Activated effector memory CD4-positive, alpha-beta T cell treated with anti-CD3 and anti-CD28 coated beads, Interleukin-2, amount 50 U/mL, for 16 hours (primary cell): ENCODE data around the gene COL12A1.

Source experiments
- DNase-seq: peaks from one replicate; pipeline ENCODE4 v3.0.0-alpha.2; 2020

Gene COL12A1

DNA sequence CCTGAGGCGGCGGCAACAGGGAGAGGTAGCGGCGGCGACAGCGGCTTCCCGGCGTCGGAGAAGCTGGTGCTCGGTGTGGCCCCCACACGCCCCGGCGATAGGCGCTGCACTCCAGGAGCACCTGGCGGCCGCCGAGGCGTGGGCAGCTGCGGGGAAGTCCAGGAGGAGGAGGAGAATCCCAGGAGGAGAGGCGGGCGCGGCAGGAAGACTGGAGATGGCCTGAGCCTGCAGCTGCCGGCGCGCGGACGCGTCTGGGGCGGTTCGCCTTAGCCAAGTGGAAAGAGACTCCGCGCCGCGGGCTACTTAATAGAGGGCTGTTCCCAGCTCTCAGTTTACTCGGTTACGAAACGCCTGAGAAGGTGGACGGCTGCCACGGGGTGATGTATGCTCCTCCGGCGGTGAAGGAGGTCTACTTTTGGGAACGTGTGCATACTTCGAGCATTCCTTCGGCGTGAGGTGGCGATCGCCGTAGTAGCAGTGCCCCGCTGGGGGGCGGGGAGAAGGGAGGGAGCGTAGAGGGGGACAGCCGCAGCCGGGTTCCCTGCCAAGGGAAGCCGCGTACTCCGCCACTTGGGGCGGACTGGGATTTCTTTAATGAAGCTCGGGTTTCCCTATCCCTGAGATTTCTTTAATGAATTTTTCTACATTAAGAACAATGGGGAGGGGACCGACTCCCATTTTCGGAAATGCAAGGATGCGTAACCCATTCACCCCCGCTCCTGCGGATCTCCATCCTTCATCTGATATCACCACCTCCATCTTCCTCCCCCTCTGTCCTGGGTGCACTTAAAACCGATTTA lies at the start of gene COL12A1:
COL12A1 (minus strand) TSS at position 278 of the 800 bp plus-strand sequence. CDS start 3,261 bp downstream, outside the sequence.
- no peak for DNase-seq

DNA sequence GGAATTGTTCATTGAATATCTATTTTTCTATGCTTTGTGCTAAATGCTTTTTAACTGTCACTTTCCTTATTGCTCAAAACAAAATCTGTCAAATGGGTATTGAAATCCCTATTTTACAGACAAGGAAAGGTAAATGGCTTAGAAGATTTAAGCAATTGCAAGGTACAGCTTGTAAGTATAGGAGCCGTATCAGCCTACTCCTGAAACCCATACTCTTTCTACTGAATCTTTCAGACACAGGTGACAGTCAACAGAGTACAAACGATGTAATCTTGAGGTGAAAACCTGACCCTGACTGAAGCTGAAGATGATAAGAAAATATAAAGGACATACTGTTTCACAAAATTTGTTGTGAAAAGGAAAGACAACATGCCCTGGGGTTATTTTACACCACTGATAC lies 44.7 kb upstream of the COL12A1 start:
- DNase-seq: no peak

DNA sequence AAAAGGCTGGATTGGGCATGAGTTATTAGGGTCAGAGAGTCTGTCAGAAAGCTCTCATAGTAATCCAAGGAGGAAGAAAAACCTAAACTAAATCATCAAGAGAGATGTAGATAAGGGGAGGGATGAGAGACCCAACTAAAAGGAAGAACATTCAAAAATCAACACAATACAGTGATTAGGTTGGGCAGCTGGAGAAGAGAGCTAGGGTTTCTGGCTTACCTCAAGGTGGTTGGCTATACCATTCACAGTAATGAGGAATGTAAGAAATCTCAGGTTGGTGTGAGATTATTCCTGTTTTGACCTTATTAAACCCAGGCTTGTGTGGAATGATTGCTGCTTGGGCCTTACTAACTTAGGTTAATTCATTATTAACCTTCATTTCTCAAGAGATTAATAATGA lies 44.0 kb upstream of the COL12A1 start:
- no peak for DNase-seq

DNA sequence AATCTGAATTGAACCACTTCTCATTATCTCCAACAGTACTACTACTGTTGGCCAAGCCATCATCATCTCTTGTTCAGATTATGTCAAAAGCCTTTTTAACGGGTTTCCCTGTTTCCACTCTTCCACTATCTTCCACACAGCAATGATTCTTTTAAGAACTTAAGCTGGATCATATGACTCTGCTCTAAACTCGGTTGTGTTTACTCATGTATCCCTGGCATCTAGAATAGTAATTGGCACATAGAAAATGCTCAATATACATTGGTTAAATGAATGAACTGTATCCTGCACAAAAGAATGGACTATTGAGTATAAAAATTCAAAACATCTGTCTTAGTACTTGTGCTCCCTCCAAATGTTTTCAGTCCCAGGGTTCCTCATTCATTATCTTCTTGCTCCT lies 40.5 kb upstream of the COL12A1 start:
- no peak for DNase-seq

DNA sequence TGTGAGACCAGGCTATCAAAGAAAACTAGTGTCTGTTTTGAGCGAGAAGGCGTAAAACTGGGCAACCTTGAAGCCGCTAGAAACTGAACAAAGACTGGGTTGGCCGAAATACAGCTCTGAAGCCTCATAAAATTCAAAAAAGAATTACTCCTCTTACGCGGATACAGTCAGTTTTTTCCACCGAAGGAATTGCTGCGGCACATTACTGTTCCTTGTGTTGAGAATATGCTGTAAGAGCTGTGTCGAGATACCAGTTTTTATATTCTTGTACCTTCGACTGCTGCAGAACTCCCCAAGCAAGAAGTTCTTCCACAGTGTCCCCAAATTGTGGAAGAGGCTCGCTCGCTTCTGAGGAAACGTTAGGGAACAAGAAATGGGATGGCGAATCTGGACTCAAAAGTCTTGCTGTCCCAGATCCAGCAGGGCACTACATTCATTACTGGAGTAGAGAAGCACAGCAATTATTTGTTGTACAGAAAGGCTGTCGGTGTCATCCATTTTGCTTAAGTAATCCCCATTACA lies 38.3 kb upstream of the COL12A1 start:
- DNase-seq: no peak

DNA sequence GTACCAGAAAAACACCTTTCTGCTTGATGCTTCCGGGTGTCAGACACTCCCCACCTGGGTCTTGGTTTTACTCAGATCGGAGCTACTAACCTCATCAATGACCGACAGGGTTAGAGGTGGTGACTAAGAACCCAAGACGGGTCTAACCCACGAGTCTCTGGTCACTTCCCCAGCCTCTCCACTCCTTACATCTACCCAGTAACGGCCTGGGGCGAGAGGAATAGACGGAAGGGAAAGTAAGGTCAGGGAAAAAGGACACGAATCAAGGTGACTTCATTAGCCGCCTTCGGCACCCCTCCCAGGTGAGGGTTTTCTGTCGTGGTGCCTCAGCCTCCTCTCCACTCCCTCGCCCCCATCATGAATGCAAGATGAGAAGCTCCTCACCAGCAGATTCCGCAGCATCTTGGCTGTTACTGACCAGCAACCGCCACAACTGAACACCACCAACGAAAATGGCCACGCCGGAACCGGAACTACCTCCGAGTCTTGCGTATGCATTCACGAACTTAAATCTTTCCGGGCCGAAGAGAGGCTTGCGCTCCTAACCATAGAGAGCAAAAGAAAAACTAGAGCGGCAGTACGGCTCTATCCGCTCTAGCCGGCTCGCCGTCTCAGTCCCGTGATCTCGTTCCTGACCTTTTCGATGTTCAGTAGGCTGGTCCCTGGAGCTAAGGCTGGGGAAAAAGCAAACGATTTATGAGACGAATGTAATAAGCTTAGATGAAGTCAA lies 37.6 kb upstream of the COL12A1 start, which contains the start of gene COX7A2:
COX7A2 (minus strand) TSS at position 469 of the 730 bp plus-strand sequence; CDS start at position 402, 67 bp downstream.
- DNase-seq: peak; percentile 95

DNA sequence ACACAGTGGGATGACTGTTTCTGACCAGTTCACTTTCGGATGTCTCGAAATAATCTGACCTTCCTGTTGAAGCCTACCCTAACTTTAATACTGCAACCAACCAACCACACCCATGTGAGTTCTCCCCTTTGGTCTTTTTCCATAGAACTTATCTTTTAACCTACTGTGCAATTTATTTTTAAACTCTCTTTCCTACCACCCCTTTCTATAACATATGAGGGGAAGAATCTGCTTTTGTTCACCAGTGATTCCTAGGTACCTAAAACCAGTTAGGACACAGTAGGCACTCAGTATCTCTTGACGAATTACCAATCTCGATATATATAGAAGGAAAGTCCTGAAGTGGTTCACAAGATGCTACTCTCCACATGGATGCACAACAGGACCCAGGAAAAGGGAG lies 30.8 kb upstream of the COL12A1 start:
- no peak for DNase-seq

DNA sequence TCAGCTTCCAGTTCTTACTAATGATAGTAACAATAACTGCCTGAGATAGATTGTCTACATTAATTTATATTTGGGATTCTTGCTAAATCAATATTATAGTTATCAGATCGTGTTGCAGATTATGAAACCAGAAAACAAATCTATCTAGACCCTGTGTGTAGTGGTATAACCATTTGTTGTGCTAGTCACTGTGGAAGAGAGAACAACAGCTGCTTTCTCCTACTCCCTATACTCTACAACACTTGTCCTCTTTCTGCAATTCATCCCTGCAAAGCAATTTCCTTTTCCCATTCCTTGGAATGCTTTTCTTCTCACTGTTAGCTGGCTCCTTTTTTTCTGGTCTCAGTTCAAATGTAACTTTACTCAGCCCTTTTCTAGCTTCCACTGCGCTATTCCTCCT lies 29.4 kb upstream of the COL12A1 start:
- DNase-seq: no peak

DNA sequence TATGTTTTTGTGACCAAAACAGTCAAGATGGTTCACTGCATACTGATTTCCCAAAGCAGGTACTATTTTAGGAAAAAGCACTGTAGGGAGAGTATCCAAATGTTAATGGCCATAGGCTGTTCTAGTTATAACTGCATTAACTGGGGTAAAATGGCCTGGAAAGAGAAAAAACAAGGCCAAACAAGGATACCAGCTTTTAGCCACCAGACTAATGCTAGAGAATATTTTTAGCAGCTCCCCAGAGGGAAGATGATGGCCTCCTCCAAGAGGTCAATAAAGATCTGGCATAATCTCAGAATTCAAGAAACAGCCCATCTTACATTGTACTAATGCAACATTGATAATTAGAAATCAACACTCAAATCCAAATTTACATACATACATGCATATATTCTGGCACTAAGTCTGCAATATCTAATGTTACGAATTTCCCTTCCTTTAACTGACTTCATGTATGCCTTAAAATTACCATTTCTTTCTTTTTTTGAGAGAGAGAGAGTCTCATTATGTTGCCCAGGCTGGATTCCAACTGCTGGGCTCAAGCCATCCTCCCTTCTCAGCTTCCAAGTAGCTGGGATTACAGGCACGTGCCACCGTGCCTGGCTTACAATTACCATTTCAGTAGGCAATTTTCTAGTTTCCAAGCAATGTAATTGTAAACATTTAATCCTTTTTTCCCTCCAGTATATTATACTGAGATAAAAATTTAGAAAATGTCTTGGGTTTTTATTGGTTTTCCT lies 28.4 kb upstream of the COL12A1 start:
- no peak for DNase-seq

DNA sequence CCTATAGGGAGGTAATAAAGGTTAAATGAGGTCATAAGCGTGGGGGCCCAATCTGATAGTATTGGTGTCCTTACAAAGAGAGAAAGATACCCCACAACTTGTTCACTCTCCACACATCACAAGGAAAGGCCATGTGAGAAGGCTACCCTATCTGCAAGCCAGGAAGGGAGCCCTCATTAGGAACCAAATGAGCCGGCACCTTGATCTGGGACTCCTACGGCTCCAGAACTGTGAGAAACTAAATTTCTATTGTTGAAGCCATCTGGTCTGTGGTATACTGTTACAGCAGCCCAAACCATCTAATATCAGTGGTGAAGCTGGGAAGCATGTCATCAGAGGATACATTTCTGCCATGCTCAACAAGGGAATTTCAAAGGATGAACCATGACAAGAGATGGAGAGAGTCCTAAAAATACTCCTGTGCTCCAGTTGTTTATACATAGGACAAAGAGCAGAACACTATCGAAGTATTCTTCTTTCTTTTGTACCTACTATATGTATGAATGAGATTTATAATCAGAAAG lies 27.3 kb upstream of the COL12A1 start:
- no peak for DNase-seq

DNA sequence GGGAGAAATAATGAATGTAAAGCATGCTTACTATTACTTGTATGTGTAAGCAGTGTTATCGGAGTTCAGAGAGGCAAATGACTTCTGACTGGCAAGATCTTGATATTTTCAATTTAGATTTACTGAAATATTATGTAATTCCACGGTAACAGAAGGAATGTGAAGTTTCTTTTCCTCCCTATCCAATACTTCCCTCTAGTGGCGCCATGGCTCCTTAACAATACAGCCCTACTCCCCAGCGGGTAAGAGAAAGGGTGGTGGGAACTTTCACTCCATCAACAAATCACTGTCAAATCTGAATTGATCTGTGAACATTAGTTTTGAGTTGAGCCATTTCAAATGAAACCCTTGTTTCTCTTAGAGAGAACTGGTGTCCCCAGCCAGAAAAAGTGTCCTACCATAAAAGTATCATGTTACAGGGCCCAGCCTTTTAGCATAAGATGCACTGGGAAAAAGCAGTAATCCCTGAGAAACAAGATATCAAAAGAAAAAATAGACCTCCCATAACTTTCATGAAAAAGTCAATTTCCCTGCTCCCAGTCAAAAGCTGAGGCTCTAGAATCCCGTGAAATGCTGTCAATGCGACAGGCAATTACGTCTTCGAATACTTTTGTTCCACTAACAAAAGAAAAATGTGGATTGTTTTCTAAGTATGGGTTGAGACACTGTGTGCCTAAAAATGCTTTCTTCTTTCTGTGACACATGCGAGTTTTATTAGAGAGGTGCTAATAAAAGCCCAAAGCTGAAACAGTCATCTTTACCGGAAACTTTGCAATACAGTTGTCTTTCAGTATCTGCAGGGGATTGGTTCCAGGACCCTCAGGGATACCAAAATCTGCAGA lies 24.9 kb upstream of the COL12A1 start:
- no peak for DNase-seq

DNA sequence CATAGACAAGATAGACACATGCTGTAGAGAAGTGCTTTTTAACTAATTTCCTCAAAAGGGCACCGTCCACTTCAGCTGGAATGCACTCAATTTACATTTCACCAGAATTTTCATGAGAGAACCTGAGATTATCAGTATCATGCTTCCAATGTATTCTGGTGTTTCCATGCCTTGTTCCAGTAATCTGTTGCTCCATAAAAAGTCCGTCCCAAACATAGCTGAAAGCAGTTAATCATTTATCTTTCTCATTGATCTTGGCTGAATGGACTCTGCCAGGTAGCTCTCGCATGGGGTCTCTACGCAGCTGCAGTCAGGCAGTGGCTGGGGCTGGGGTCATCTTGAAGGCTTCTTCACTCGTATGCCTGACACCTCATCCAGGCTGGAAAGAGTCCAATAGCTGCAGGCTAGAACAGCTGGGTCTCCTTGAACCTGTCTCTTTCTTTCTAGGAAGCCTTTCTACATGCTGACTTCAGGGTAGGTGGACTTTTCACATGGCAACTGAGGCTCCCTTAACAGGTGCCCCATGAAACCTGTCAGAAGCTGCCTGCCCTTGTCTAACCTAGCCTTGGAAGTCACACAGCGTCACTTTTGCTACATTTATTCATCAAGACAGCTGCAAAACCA lies 18.6 kb upstream of the COL12A1 start:
- DNase-seq: no peak

DNA sequence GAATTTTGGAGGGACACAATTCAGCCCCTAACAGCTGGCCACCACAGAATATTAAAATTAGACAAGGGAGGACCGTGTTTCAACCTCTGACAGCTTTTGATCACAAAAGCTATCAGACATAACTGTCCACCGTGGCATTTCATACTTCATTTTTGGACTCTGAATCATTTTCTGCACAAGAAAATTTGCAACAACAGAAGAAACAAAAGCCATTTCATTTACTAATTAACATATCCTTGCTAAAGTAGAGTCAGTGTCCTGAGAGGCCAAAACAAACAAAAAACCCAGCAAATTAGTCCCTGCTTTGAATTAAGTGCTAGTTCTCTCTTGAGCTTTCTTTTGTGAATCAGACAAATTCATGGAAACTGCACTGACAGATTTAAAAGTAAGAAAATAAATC lies 17.6 kb upstream of the COL12A1 start:
- no peak for DNase-seq

DNA sequence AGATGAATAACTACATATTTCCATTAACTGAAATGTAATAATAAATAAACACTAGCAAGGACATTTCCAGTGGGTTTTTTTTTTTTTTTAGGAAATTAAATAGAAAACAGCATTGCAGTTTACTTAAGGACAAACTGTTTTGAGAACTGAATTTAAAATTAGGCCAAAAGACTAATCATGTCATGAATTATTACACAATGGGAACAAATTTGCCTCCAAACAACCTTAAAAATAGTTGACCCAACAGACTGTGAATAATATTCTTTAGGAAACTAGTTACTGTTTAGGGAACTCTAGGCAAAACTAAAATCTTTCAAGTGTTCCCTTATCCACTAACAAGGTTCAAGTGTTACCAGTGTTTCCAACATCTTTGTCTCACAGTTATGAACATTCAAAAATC lies 16.4 kb upstream of the COL12A1 start:
- DNase-seq: no peak

DNA sequence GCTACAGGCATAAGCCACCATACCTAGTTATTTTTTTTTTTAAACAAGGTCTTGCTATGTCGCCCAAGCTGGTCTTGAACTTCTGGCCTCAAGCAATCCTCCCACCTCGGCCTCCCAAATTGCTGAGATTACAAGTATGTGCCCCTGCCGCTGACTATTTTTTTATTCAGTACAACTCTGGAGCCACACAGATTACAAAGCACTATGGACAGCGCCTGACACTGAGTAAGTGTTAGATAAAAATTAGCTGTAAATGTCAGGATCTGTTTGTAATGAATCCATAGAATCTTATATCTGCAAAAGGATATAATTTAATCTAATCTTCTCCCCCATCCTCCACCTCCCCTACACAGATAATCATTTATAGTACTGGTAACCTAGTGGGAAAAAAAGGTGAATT lies 15.3 kb upstream of the COL12A1 start:
- DNase-seq: no peak

DNA sequence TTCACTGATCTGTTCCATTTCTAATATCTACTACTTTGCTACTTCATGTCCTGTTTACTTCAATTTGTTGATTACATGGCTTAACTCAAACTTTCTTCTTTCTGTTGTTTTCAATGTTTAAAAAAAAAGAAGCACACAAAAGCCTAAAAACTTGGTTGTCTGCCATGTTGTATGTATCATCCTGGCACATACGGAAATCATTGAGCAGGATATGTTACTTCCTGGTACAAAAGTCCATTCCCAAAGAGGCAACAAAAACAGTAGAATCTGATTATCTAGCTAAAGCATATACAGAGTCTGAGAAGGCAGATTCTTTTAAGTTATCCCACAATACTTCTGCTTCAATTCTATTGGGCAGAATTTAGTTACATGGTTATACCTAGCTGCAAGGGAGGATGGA lies 14.5 kb upstream of the COL12A1 start:
- no peak for DNase-seq

DNA sequence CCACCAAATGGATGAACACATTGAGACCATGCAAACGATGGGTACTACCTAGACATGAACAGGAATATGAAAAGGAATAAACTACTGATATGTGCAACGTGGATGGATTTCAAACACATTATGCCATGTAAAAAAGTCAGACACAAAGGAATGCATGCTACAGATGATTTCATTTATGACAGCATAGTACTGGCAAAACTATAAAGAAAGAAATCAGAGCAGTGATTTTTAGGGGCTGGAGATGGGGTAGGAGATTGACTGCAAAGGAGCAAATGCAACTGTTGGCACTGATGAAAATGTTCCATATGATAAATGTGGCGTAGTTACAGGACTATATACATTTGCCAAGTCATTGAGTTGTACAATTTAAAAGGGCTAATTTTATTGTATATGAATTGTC lies 13.4 kb upstream of the COL12A1 start:
- no peak for DNase-seq

DNA sequence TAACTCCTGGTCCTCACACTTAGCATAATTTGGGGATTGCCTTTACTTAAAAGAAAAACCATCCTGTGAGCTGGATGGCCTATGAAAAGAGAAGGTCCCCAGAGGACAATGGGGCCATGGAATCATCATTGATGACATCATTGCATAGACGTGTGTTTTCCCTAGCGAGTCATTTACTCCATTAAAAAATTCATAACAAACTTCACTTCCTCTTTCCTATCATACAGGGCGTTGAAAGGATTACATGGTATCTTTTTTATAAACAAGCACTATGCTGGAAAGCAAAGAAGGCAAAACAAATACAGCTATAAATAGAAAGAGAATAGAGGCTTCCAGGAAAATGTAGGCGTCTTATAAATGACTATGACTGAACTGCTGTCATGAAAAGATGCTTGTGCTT lies 11.3 kb upstream of the COL12A1 start:
- no peak for DNase-seq

DNA sequence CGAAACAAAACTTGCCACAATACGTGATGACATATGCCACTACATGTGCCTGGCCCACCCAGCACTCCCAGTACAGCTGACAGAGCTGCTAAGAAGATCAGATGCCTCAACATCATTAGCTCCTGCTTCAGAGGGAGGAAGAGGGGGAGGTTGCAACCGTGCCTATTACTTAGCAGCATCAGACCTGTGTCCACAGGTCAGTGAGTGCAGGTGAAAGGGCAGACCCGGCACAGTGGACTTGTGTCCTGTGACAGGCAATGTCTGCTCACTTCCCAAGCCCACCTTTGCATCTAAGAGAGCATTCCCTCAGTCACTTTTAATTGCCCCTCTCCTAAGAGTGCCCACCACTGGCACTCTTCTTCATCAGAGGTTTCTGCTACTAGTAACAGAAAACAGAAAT lies 9.4 kb upstream of the COL12A1 start:
- no peak for DNase-seq

DNA sequence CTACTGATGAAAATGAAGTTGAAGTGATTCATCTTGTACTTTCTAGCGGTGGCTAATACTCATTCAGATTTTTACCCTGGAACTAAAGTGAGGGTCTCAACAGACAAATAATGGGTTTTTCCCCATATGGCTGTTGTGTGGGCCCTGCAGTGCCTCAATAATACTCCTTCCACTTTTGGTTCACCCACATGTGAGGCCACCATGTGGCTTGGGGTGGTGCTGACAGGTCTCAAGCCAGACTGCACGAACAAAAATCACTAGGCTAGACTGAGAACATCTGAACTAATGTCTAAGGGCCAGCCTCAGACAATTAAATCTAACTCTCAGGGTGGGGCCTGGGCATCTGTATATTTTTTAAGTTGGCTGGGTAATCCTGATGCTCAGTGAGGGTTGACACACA lies 7.9 kb upstream of the COL12A1 start:
- DNase-seq: no peak

DNA sequence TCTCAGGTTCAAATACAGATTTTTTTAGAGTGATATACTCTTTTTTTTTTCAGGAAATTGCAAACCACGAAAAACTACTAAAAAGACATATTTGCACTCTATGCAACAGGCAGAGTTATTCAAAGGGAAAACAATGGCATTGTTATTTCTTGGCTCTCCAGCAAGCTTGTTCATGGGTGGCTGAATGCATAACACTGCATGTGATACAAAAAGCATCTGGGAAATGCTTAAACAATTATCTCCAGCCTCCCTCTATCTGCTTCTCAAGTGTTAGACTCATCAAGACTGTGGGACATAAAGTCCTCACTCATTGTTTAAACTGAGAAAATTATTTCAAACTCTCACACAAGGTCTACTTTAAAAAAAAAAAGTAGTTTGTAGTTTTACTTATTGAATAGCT lies 7.3 kb upstream of the COL12A1 start:
- DNase-seq: no peak
